ENCODE data around the gene PRKAR1B.

PRKAR1B gene

DNA sequence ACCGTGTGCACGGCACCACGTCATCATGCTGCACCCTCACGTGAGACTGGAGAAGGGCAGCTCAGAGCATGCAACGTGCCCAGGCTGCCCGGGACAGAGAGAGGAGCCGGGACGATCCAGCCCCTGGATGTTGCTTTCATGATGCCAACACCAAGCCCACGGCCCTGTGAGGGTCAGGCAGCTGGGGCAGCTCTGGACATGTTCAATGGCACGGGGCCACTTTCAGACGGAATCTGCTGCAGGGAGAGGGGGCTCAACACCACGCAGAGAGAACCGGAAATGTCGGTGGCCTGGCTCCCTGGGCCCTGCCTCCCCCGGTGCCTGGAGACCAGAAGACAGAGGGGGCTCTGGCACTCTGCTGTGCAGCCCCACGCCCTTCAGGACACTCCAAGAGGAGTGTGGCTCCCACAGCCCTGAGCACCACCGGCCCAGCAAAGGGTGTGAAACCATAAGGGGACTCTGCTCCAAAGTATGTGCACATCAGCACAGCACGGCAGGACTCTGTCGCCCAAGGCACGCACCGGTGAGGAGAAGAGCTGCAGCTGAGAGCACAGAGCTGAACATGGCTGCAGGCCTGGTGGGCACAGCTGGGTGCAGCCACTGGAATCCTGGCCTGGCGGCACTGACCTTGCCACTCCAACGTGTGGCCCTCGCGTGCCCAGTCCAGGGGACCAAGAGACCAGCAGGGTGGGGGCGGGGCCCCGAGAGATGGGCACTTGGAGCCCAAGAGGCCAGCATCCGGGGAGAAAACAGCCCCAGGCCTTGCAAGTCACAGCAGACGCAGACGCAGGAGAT, 137.1 kb downstream of the PRKAR1B start:
- DNase-seq (ENCODE audit: low read depth in 2 of 2) = no peak

- DNase-seq (ENCODE audit: low read depth in 2 of 2) = no peak
Measured at GRCh38 chr7:587767-588166, 139.3 kb downstream of the PRKAR1B start.

DNA sequence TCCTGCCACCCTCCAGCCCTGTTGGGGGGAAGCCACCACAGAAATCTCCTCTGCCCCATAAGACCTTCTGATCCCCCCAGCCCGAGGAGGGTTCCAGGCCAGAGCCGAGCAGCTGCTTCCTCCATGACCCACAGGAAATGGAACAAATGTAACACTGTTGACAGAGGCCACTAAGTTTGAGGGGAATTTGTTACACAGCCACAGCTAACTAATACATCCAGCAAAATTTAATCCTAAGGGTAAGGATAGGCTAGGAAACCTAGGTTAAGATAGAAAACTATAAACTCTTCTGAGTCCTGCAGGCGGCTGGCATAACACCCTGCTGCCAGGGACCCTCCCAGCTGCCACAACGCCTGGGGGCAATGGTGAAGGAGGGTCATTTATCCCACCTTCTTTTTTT, 140.6 kb downstream of the PRKAR1B start:
- no peak for DNase-seq (ENCODE audit: low read depth in 2 of 2)

DNA sequence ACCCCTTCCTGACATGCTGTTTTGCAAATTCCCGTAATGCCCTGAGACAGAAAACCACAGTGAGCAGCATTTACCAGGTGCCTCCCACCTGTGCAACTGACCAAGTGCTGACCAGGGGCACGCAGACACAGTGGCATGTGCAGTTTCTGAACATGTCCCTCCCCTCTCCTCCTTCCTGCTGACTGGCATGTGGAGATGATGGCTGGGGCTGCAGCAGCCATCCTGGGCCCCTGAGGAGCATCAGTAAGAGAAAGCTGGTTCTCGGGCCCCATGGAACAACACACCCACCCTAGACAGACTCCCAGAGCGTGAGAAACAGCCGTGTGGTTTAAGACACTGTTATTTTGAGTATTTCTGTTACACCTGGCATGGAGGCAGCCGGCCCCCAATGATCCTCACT, 141.2 kb downstream of the PRKAR1B start:
- no peak for DNase-seq (ENCODE audit: low read depth in 2 of 2)

- DNase-seq (ENCODE audit: low read depth in 2 of 2) = no peak
Measured at GRCh38 chr7:585229-585711, 141.8 kb downstream of the PRKAR1B start.

- no peak for DNase-seq (ENCODE audit: low read depth in 2 of 2)
Measured at GRCh38 chr7:584820-585219, 142.3 kb downstream of the PRKAR1B start.

- no peak for DNase-seq (ENCODE audit: low read depth in 2 of 2)
Measured at GRCh38 chr7:584122-584465, 143.0 kb downstream of the PRKAR1B start.

DNA sequence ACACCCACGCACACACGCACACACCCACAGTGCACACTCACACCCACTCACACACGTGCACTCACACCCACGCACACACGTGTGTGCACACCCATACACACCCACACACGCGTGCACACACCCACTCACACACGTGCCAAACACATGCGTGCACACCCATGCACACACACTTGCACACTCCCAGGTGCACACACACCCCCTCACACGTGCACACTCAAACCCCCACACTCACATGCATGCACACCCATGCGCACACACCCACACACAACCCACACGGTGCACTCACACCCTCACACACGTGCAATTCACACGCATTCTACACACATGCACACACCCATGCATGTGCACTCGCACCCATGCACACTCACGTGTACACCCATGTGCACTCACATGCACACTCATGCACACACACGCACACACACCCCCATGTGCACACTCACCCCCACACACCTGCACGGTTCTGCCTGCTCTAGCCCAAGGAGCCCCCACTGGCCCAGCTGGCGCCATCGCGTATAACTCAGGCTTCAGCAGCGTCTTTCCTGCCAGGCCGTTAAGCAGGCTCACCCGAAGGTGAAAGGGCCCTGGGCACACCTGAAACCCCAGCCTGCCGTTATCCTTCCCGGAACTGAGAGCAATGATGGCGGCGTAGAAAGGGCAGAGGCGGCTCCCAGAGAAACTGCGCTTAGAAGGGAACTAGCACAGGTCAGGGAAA, 143.5 kb downstream of the PRKAR1B start:
- DNase-seq (ENCODE audit: low read depth in 2 of 2) = no peak

DNA sequence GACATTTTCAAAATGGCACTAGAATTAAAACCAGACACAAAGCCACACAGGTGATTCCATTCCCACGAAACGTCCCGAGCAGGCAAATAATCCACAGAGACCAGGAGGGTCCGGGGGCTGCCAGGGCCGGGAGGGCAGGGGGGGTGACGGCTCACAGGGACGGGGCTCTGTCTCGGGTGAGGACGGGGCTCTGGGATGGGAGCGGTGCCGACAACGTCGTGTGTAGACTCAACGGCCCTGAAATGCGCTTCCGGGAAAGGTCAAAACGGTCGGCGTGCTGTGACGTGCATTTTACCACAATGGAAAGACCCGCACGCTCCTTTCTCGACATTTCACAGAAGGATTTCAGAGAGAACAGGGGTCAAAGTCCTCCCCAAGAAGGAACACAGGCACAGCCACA, 144.2 kb downstream of the PRKAR1B start:
- DNase-seq (ENCODE audit: low read depth in 2 of 2) = no peak

DNA sequence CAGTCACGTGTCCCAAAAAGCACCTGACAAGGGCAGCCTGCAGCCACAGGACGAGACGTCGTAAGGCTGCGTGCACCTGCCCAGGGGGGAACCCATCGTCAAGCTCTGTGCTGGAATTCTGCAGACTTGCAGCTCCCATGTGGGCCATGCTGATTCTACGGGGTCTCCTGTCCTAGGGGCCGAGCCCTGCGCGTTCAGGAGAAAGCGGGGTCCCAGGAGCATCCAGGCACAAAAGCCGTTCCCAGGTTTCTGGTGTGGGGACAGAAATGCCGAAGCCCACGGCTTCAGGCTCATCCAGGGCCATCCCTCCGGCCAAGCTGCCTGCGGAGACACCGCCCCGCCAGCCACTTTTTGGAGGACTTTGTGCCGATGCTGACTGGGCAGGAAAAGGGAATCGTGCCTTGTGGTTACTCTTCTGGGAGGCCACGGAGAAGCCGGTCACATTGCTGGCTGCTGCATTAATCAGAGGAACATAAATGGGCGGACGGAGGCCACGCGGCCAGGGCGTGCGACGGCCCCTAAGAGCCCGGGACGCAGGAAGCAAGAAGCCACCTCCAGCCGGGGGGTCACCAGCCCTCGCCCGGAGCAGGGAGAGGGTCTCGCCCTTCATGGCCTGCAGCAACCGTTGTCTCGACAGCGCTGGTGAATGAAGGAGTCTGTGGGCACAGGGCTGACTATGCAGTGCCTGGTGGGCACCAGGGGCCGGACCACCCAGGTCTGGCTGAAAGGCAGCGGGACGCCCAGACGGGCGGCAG, 144.8 kb downstream of the PRKAR1B start:
- DNase-seq (ENCODE audit: low read depth in 2 of 2) = no peak

GRCh38 chr7:578386-578785, 148.7 kb downstream of the PRKAR1B start:
- no peak for DNase-seq (ENCODE audit: low read depth in 2 of 2)

GRCh38 chr7:577741-578370, 149.2 kb downstream of the PRKAR1B start:
- DNase-seq (ENCODE audit: low read depth in 2 of 2) = no peak

- DNase-seq (ENCODE audit: low read depth in 2 of 2) = no peak
Measured at GRCh38 chr7:577278-577665, 149.8 kb downstream of the PRKAR1B start.

GRCh38 chr7:576524-577277, 150.4 kb downstream of the PRKAR1B start:
- no peak for DNase-seq (ENCODE audit: low read depth in 2 of 2)

GRCh38 chr7:575425-576366, 151.4 kb downstream of the PRKAR1B start:
- DNase-seq (ENCODE audit: low read depth in 2 of 2) = no peak

DNA sequence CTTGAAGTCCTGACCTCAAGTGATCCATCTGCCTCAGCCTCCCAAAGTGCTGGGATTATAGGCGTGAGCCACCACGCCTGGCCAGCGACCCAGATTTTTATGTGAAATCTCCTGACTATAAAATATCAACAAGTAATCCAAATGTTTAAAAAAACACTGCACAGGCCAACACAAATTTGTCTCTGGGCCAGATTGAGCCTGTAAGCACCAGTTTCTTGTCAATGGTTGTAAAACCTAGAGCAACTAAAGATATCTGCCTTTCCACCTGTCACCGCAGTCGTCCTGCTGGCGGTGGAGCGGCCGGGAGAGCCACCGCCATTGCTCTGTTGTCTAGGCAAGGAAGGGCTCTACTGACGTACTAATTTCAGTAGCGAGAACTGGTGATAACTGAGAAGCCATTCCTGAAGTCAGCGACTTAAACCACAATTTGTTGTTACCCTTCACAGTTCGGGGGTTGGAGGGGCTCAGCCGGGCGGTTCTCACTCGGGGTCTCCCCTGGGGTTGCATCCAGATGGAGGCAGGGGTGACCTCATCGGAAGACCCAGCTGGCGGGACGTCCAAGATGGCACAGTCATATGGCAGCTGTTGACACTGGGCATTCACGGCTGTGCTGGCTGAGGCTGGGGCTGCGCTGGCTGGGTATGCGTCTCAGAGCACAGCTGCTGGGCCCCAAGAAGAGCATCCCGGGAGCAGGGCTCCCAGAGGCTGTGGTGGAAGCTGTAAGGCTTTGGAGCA, 152.3 kb downstream of the PRKAR1B start:
- DNase-seq (ENCODE audit: low read depth in 2 of 2) = no peak

DNA sequence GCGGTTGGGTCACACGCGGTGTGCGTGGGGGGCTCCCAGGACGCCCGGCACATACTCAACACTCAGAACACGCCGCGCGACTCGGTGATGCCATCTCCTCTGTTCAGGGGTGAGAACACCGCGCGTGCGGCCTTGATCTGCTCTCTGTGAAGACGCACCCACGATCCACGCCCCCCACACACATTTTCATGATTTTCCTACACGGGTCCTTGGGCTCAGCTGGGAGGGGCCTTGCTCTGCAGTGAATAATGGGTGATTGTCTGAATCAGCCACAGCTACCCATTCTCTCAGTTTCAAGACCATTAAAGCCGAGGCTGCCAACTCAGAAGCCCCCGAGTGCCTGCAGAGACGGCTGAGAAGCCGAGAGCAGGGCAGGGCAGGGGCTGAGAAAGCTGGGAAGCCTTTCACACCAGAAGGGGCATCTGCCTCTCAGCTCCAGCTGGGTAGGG, 153.1 kb downstream of the PRKAR1B start:
- no peak for DNase-seq (ENCODE audit: low read depth in 2 of 2)

DNA sequence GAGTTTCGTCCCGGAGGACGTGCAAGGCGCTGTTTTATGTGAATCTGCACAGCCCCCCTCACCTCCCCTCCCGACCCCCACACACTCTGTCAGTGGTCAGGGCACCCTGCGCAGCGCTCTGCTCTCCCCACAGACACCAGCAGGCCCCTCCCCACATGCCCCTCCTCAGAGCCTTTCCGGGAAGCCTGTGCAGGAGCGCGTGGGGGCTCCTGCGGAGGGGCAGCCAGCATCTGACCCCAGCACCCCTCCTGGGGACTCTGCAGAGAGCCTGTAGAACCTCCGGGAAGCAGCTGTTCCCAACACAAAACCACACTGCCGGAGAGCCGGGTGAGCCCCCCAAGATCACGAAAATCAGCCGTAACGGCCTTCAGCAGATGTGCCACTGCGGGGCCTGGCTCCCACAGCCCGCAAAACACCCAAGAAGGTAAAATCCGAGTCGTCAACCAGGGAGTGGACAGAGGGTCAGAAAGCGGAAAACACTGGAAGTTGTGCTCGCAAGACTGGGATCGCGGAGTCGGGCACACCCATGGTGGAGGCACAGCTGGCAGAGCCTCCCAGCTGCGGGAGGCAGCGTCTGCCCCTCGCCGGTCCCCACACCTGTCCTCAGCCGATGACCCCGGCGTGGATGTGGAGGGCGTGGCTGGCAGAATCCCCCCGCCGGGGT, 153.7 kb downstream of the PRKAR1B start:
- no peak for DNase-seq (ENCODE audit: low read depth in 2 of 2)
